Measurements from ENCODE around the gene TSNAX. TPM values are rescaled to one million over a fixed set of nuclear protein-coding genes. Genes with fewer than 3 reads are reported as not detected.

TSNAX gene
- total RNA-seq, 1 donor from 2014 or later, result 63.8 TPM

- no peak for DNase-seq
Measured at GRCh38 chr1:231601824-231602672, 73.6 kb downstream of the TSNAX start.

- DNase-seq, result no peak
Measured at GRCh38 chr1:231602673-231602984, 74.2 kb downstream of the TSNAX start.

- DNase-seq, result no peak
Measured at GRCh38 chr1:231603598-231604275, 75.3 kb downstream of the TSNAX start.

GRCh38 chr1:231604276-231604621 is 75.8 kb downstream of the TSNAX start:
- DNase-seq, result no peak

- DNase-seq, result no peak
Measured at GRCh38 chr1:231605149-231606100, 77.0 kb downstream of the TSNAX start.

- no peak for DNase-seq
Measured at GRCh38 chr1:231606712-231607111, 78.2 kb downstream of the TSNAX start.

- no peak for DNase-seq
Measured at GRCh38 chr1:231610388-231610787, 81.9 kb downstream of the TSNAX start.

- no peak for DNase-seq
Measured at GRCh38 chr1:231611111-231611510, 82.6 kb downstream of the TSNAX start.

- no peak for DNase-seq
Measured at GRCh38 chr1:231611851-231612250, 83.4 kb downstream of the TSNAX start.

GRCh38 chr1:231612393-231613089 is 84.1 kb downstream of the TSNAX start:
- DNase-seq, result no peak

- no peak for DNase-seq
Measured at GRCh38 chr1:231613419-231614349, 85.2 kb downstream of the TSNAX start.

Other genes starting within 250 kb of the TSNAX start
- gene EXOC8, start 190.8 kb upstream of the TSNAX start, total RNA-seq, result 46.2 TPM
- 15.9 TPM for gene SPRTN, start 190.4 kb upstream of the TSNAX start, total RNA-seq
- 83.1 TPM for gene EGLN1, start 106.4 kb upstream of the TSNAX start, total RNA-seq
- 6.4 TPM for gene DISC1, start 98.1 kb downstream of the TSNAX start, total RNA-seq